ENCODE data around the gene SH2D3A. TPM values are rescaled to one million over a fixed set of nuclear protein-coding genes. Genes with fewer than 3 reads are reported as not detected.
A peak's percentile ranks its signal among the peaks of the same experiment; 100 is the strongest.
"Not testable (repeated sequence)": the region's sequence is repeated elsewhere in the genome, so short reads cannot be mapped to it uniquely, and the experiment has no call there.

Gene SH2D3A
- total and polyA plus RNA-seq, 3 experiments from 2014 or later: 21.3 to 40.6 (median 21.3) TPM

GRCh38 chr19:6774821-6775707 is 7.8 kb upstream of the SH2D3A start:
- Mint-ChIP-seq H3K27me3 (no peaks in the 10 kb centered on the region), H3K4me3 (peak overlapping the region; percentile 54 to 97 (median 89)), H3K27ac (peak overlapping the region; percentile 51 to 94 (median 84)), H3K36me3 (peaks cover 8 to 42% (median 21%) of the 10 kb centered on the region in 3 donors), H3K9me3 (no peaks in the 10 kb centered on the region), H3K4me1 (peaks cover 52 to 66% (median 63%) of the 10 kb centered on the region in 3 donors)
- Histone ChIP-seq H3K27me3 (ENCODE audit: insufficient read depth, low read length, poor library complexity, severe bottlenecking) (no peaks in the 10 kb centered on the region), H3K4me1 (ENCODE audit: insufficient read depth, low read length) (peaks cover 34% of the 10 kb centered on the region), H3K27ac (ENCODE audit: low read depth, low read length) (no peak overlapping the region), H3K36me3 (ENCODE audit: insufficient read depth, low read length) (peaks cover 5% of the 10 kb centered on the region), H3K9me3 (ENCODE audit: low read length) (no peaks in the 10 kb centered on the region), H3K4me3 (ENCODE audit: low read length) (peak overlapping the region; percentile 15)
- POLR2A ChIA-PET: interaction anchor here (0.5 to 3.4 kb wide), 2 partner anchors 26 to 408 kb away, joined by 5 to 32 read pairs; no protein-coding TSS in a partner anchor
- CTCF ChIA-PET: interaction anchor here (1.0 to 5.1 kb wide), 4 partner anchors 26 to 106 kb away, joined by 3 to 22 read pairs (median 6); partner anchors contain the start of gene TNFSF14
- no peak for DNase-seq

- H3K36me3 ChIP-seq (ENCODE audit: insufficient read depth, low read length): peaks cover 5% of the 10 kb centered on the region
- no peaks in the 10 kb centered on the region for H3K9me3 Mint-ChIP-seq
- CTCF ChIA-PET: interaction anchor here (0.5 to 5.1 kb wide), 9 partner anchors 12 to 90 kb away, joined by 3 to 22 read pairs (median 8); partner anchors contain the start of genes GPR108 and TRIP10
- POLR2A ChIA-PET: interaction anchor here (1.6 to 3.4 kb wide), 2 partner anchors 28 to 35 kb away, joined by 4 to 32 read pairs; no protein-coding TSS in a partner anchor
- no peaks in the 10 kb centered on the region for H3K9me3 ChIP-seq (ENCODE audit: low read length)
- H3K4me1 ChIP-seq (ENCODE audit: insufficient read depth, low read length): peaks cover 39% of the 10 kb centered on the region
- peaks cover 8 to 38% (median 20%) of the 10 kb centered on the region in 3 donors for H3K36me3 Mint-ChIP-seq
- peak overlapping the region; percentile 98 for H3K4me3 ChIP-seq (ENCODE audit: low read length)
- H3K27me3 ChIP-seq (ENCODE audit: insufficient read depth, low read length, poor library complexity, severe bottlenecking): no peaks in the 10 kb centered on the region
- H3K27me3 Mint-ChIP-seq: no peaks in the 10 kb centered on the region
- peaks cover 48 to 56% (median 55%) of the 10 kb centered on the region in 3 donors for H3K4me1 Mint-ChIP-seq
- peak overlapping the region; percentile 93 for H3K27ac ChIP-seq (ENCODE audit: low read depth, low read length)
- DNase-seq: peak; percentile 28 to 62 (median 49)
- peak overlapping the region; percentile 89 to 99 (median 96) for H3K27ac Mint-ChIP-seq
- peak overlapping the region; percentile 85 to 97 (median 92) for H3K4me3 Mint-ChIP-seq
Measured at GRCh38 chr19:6773323-6773931, 6.2 kb upstream of the SH2D3A start.

DNA sequence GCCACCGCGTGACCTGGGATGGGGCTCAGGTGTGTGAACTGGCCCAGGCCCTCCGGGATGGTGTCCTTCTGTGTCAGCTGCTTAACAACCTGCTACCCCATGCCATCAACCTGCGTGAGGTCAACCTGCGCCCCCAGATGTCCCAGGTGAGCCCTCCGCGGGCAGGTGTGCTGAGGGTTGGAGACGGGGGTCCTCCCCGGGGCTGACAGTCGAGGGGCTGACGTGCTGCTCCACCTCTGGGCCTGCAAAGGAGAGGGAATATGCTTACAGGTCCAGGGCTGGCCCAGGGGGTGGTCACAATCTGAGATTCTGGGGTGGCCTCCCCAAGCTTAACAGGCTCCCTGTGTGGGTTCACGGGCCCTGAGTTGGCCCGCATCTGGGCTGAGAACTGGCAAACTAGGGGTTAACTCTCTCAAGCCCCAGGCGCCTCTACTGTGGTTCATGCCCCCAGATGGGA is 5.7 kb upstream of the SH2D3A start:
- H3K27ac Mint-ChIP-seq: peak overlapping the region; percentile 89 to 99 (median 96)
- H3K27ac ChIP-seq (ENCODE audit: low read depth, low read length): peak overlapping the region; percentile 93
- peaks cover 39% of the 10 kb centered on the region for H3K4me1 ChIP-seq (ENCODE audit: insufficient read depth, low read length)
- H3K36me3 Mint-ChIP-seq: peaks cover 8 to 32% (median 16%) of the 10 kb centered on the region in 3 donors
- H3K4me3 Mint-ChIP-seq: peak overlapping the region; percentile 85 to 97 (median 92)
- ChIA-PET CTCF (interaction anchor here (0.5 to 5.1 kb wide), 10 partner anchors 12 to 222 kb away, joined by 3 to 22 read pairs (median 4); partner anchors contain the start of genes GPR108 and TRIP10), POLR2A (interaction anchor here (1.1 to 3.4 kb wide), 3 partner anchors 18 to 34 kb away, joined by 4 to 32 read pairs (median 5); no protein-coding TSS in a partner anchor)
- no peaks in the 10 kb centered on the region for H3K9me3 ChIP-seq (ENCODE audit: low read length)
- H3K27me3 ChIP-seq (ENCODE audit: insufficient read depth, low read length, poor library complexity, severe bottlenecking): no peaks in the 10 kb centered on the region
- H3K4me3 ChIP-seq (ENCODE audit: low read length): peak overlapping the region; percentile 98
- no peaks in the 10 kb centered on the region for H3K27me3 Mint-ChIP-seq
- no peak for DNase-seq
- H3K9me3 Mint-ChIP-seq: no peaks in the 10 kb centered on the region
- H3K36me3 ChIP-seq (ENCODE audit: insufficient read depth, low read length): peaks cover 5% of the 10 kb centered on the region
- H3K4me1 Mint-ChIP-seq: peaks cover 49 to 56% (median 55%) of the 10 kb centered on the region in 3 donors

DNA sequence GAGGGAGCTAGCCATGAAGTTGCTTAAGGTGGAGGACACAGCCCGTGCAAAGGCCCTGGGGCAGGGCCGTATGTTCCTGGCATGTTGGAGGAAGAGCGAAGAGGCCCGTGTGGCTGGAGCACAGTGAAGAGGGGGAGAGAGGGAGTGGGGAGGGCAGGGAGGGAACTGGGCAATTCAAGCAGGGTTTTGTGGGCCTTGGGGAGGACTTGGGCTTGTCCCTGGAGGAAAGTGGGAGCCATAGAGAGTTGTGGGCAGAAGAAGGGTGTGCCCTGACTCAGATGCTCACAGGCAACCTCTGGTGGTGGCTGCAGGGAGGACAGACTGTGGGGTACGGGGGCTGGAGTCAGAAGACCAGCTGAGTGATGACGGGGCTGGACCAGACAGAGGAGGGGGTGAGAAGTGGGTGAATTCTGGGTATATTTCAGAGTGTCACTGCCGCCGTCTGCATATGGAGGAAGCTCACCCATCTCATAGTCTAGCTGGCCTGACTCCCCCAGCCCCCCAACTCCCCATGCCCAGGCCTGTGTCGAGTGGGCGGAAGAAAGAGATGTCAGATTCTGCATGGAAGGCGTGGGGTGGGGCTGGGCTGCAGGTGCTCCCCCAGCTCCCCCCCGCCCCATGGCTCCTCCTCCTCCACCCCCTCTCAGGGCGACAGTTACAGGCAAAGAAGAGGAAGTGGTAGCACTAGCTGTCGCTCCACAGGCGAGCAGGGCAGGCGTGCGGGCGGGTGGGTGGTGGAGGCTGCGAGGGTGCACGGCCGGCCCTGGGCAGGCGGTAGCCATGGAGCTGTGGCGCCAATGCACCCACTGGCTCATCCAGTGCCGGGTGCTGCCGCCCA is 5.0 kb upstream of the SH2D3A start, which contains the start of gene VAV1:
TSS of gene VAV1 (plus strand) at position 681 of the 838 bp plus-strand sequence. CDS start at position 781, 100 bp downstream.
- H3K36me3 Mint-ChIP-seq: peaks cover 5 to 30% (median 13%) of the 10 kb centered on the region in 3 donors
- peak within 1 kb of the TSS; percentile 85 to 97 (median 92) for H3K4me3 Mint-ChIP-seq
- Histone ChIP-seq H3K27ac (ENCODE audit: low read depth, low read length) (peak within 1 kb of the TSS; percentile 93), H3K9me3 (ENCODE audit: low read length) (no peaks in the 10 kb centered on the region), H3K4me3 (ENCODE audit: low read length) (peak within 1 kb of the TSS; percentile 98), H3K27me3 (ENCODE audit: insufficient read depth, low read length, poor library complexity, severe bottlenecking) (no peaks in the 10 kb centered on the region), H3K4me1 (ENCODE audit: insufficient read depth, low read length) (peaks cover 38% of the 10 kb centered on the region), H3K36me3 (ENCODE audit: insufficient read depth, low read length) (peaks cover 5% of the 10 kb centered on the region)
- peaks cover 45 to 56% (median 55%) of the 10 kb centered on the region in 3 donors for H3K4me1 Mint-ChIP-seq
- H3K27me3 Mint-ChIP-seq: no peaks in the 10 kb centered on the region
- no peaks in the 10 kb centered on the region for H3K9me3 Mint-ChIP-seq
- peak; percentile 74 to 88 (median 75) for DNase-seq
- H3K27ac Mint-ChIP-seq: peak within 1 kb of the TSS; percentile 89 to 99 (median 98)
- CTCF ChIA-PET: interaction anchor here (1.2 to 5.1 kb wide), 8 partner anchors 28 to 1148 kb away, joined by 3 to 22 read pairs (median 6); partner anchors contain the start of genes GPR108, SNAPC2 and TRIP10
- POLR2A ChIA-PET: interaction anchor here (0.8 to 3.4 kb wide), 5 partner anchors 19 to 400 kb away, joined by 4 to 32 read pairs (median 5); partner anchors contain the start of gene ALKBH7

DNA sequence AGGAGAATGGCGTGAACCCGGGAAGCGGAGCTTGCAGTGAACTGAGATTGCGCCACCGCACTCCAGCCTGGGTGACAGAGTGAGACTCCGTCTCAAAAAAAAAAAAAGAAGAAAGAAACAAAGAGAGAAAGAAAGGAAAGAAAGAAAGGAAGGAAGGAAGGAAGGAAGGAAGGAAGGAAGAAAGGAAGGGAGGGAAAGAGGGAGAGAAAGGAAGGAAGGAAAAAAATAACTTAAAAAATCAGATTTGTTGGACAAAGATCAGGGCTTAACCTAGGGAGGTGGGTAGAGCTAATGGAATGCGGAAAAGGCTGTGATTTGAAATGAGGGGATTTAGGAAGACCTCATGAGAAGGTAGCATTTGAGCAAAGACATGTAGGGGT is 4.4 kb upstream of the SH2D3A start:
- H3K27me3 Mint-ChIP-seq; H3K9me3 Mint-ChIP-seq; H3K36me3 ChIP-seq (ENCODE audit: insufficient read depth, low read length); H3K4me3 ChIP-seq (ENCODE audit: low read length); DNase-seq; H3K9me3 ChIP-seq (ENCODE audit: low read length); H3K27me3 ChIP-seq (ENCODE audit: insufficient read depth, low read length, poor library complexity, severe bottlenecking): not testable (repeated sequence)
- Mint-ChIP-seq H3K27ac (peak overlapping the region; percentile 89 to 99 (median 98)), H3K36me3 (peaks cover 0 to 29% (median 9%) of the 10 kb centered on the region in 3 donors), H3K4me1 (peaks cover 45 to 57% (median 55%) of the 10 kb centered on the region in 3 donors), H3K4me3 (peak overlapping the region; percentile 41 to 96 (median 90))
- Histone ChIP-seq H3K4me1 (ENCODE audit: insufficient read depth, low read length) (peaks cover 39% of the 10 kb centered on the region), H3K27ac (ENCODE audit: low read depth, low read length) (peak overlapping the region; percentile 41)
- ChIA-PET CTCF (interaction anchor here (1.2 to 5.1 kb wide), 8 partner anchors 29 to 1149 kb away, joined by 3 to 22 read pairs (median 6); partner anchors contain the start of genes GPR108, SNAPC2 and TRIP10), POLR2A (interaction anchor here (0.8 to 3.4 kb wide), 3 partner anchors 29 to 399 kb away, joined by 4 to 32 read pairs (median 5); partner anchors contain the start of gene ALKBH7)

DNA sequence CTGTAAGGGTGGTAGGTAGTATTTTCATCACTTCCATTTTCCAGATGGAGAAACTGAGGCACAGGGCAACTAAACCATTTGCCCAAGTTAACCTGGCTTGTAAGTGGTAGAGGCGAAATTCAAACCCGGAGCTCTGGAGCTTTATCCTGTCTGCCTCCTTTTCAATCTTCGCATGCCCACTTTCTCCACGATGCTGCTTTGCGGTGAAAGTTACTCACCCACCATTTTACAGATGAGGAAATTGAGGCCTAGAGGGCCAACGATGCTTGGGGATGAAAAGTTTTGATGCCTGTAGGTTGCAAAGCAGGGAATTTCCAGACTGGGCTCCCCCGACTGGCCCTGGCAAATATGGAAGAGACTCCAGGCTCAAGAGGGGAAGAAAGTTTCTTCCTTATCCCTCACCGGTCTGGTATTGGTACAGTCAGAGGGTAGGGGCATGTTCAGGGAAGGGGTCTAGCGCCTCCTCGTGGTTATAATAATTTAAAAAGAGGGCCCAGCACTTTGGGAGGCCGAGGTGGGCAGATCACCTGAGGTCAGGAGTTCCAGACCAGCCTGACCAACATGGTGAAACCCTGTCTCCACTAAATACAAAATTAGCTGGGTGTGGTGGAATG is 1.9 kb upstream of the SH2D3A start:
- Histone ChIP-seq H3K9me3 (ENCODE audit: low read length) (no peaks in the 10 kb centered on the region), H3K27ac (ENCODE audit: low read depth, low read length) (no peak overlapping the region)
- DNase-seq: no peak

More for the DNA sequence above, 1.9 kb upstream of the SH2D3A start:
- H3K27me3 Mint-ChIP-seq: no peaks in the 10 kb centered on the region
- no peaks in the 10 kb centered on the region for H3K27me3 ChIP-seq (ENCODE audit: insufficient read depth, low read length, poor library complexity, severe bottlenecking)
- H3K9me3 Mint-ChIP-seq: no peaks in the 10 kb centered on the region
- H3K36me3 Mint-ChIP-seq: peaks cover 0 to 21% (median 0%) of the 10 kb centered on the region in 3 donors
- H3K4me3 Mint-ChIP-seq: peak overlapping the region in 2 of 7 donors; percentile 10 to 13
- ChIA-PET CTCF (interaction anchor here (1.3 to 1.6 kb wide), 2 partner anchors 32 to 95 kb away, joined by 4 read pairs; no protein-coding TSS in a partner anchor), POLR2A (no interaction called here)
- H3K4me3 ChIP-seq (ENCODE audit: low read length): no peak overlapping the region
- peaks cover 46 to 60% (median 53%) of the 10 kb centered on the region in 3 donors for H3K4me1 Mint-ChIP-seq
- peaks cover 50% of the 10 kb centered on the region for H3K4me1 ChIP-seq (ENCODE audit: insufficient read depth, low read length)
- peak overlapping the region in 7 of 8 donors; percentile 75 to 100 (median 93) for H3K27ac Mint-ChIP-seq
- H3K36me3 ChIP-seq (ENCODE audit: insufficient read depth, low read length): no peaks in the 10 kb centered on the region

Measured in CD8-positive, alpha-beta memory T cell (primary cell).